ENCODE results near the gene PSG6.

DNA sequence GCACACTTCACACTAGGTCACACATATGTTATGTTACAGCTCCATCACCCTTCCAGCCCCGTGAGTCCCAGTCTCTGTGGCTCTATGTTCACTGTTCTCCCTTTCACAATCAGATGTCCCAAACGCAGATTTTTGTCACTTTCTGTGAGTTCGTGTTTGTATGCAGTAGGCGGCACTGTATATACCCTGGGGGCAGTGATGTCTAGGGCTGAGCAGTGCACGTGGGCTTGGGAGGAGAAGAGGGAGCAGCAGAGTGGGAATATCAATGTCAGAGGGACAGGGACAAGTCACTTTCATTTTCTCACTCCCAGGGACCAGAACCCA lies 60.2 kb downstream of the PSG6 start:
- TF ChIP-seq GABPA (IDR thresholded peaks at IDR 0.05; ENCODE audit: low read depth) (no peak), CTCF (IDR thresholded peaks at IDR 0.05; ENCODE audit: insufficient read depth, low read length) (no peak), REST (IDR thresholded peaks at IDR 0.05; ENCODE audit: insufficient replicate concordance, low read depth) (no peak), POLR2AphosphoS5 (IDR thresholded peaks at IDR 0.05; ENCODE audit: low read depth) (no peak)
